OCI-LY3 (cell line): Measurements from ENCODE around the gene RAP1GAP2.

Source experiments
- EZH2phosphoT487 ChIP-seq: fragments of 200-600 bp; shearing (Covaris generic); IDR thresholded peaks from 2 replicates; pipeline ENCODE4 v1.6.1; 2018; ENCODE audit warnings: antibody characterized with exemption, mixed run types, low read depth
- TF ChIP-seq, protein P1 (sequence below): fragments of 200-600, 300-600 bp; sonication (generic); IDR thresholded peaks from 2 replicates; pipeline ENCODE4 v1.5.1; 2014; ENCODE audit warnings: antibody characterized with exemption, low read length, low read depth

- no peak for TF ChIP-seq EZH2phosphoT487
- TF ChIP-seq, protein P1, sequence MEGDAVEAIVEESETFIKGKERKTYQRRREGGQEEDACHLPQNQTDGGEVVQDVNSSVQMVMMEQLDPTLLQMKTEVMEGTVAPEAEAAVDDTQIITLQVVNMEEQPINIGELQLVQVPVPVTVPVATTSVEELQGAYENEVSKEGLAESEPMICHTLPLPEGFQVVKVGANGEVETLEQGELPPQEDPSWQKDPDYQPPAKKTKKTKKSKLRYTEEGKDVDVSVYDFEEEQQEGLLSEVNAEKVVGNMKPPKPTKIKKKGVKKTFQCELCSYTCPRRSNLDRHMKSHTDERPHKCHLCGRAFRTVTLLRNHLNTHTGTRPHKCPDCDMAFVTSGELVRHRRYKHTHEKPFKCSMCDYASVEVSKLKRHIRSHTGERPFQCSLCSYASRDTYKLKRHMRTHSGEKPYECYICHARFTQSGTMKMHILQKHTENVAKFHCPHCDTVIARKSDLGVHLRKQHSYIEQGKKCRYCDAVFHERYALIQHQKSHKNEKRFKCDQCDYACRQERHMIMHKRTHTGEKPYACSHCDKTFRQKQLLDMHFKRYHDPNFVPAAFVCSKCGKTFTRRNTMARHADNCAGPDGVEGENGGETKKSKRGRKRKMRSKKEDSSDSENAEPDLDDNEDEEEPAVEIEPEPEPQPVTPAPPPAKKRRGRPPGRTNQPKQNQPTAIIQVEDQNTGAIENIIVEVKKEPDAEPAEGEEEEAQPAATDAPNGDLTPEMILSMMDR: no peak
These were observed 76.0 kb downstream of the RAP1GAP2 start for GRCh38 chr17:2872282-2872681.
